CD4-positive, alpha-beta T cell (primary cell): ENCODE results near the gene KDM3B. TPM values are rescaled to one million over a fixed set of nuclear protein-coding genes. Genes with fewer than 3 reads are reported as not detected.
A peak's percentile ranks its signal among the peaks of the same experiment; 100 is the strongest.

ENCODE experiments used
- ATAC-seq: fragments of 200-7000 bp; cut with Tn5 transposase; one replicate; pipeline ENCODE4 v1.10.0; 2022; ENCODE audit warnings: mild to moderate bottlenecking; ENCODE audit not compliant: poor library complexity
- CTCF ChIA-PET: fragments of 350-600 bp; sonication (Branson Sonifier 250); formaldehyde crosslinking; loops from one replicate; lab custom pipeline; 2021; ENCODE audit warnings: antibody characterized with exemption, inconsistent platforms; lab: Charles Lee
- POLR2A ChIA-PET: fragments of 350-600 bp; sonication (Branson Sonifier 250); formaldehyde crosslinking; loops from one replicate; lab custom pipeline; 2021; ENCODE audit warnings: antibody characterized with exemption, inconsistent platforms; lab: Charles Lee
- DNase-seq, 14 experiments: peaks; one replicate each; pipeline ENCODE4 v3.0.0-alpha.2; 2013 to 2020; ENCODE audit warnings: mixed read lengths in 2 of 14
- H3K27ac ChIP-seq, 2 donors: one replicate each; pipeline versions ENCODE4 v1.5.1 to v1.7.0; 2013; ENCODE audit warnings: low read length in 2 of 2, low read depth in 1 of 2, mild to moderate bottlenecking in 1 of 2
- H3K27me3 ChIP-seq, 2 experiments: 1 replicate in 1 of 2; 2 replicates in 1 of 2; pipeline versions ENCODE4 v1.6.1 to v1.7.0; 2013; ENCODE audit warnings: low read length in 2 of 2, control low read depth in 1 of 2, mild to moderate bottlenecking in 1 of 2, moderate library complexity in 1 of 2; ENCODE audit not compliant: insufficient read depth in 2 of 2, control insufficient read depth in 1 of 2
- H3K36me3 ChIP-seq: one replicate; pipeline ENCODE4 v1.6.1; 2013; ENCODE audit warnings: low read length, control low read depth; ENCODE audit not compliant: insufficient read depth
- H3K4me1 ChIP-seq: one replicate; pipeline ENCODE4 v1.6.1; 2013; ENCODE audit warnings: low read length, control low read depth; ENCODE audit not compliant: insufficient read depth
- H3K4me3 ChIP-seq: one replicate; pipeline ENCODE4 v1.5.1; 2013; ENCODE audit warnings: mild to moderate bottlenecking, low read length, moderate library complexity
- H3K9me3 ChIP-seq, 2 experiments: 1 replicate in 1 of 2; 2 replicates in 1 of 2; pipeline versions ENCODE4 v1.6.1 to v1.7.0; 2013; ENCODE audit warnings: low read length in 2 of 2, mild to moderate bottlenecking in 2 of 2, control low read depth in 1 of 2, moderate library complexity in 1 of 2; ENCODE audit not compliant: control insufficient read depth in 1 of 2, insufficient read depth in 1 of 2
- H3K27ac Mint-ChIP-seq: one replicate; pipeline ENCODE4 v1.8.0; 2020; ENCODE audit warnings: mixed read lengths
- H3K27me3 Mint-ChIP-seq: one replicate; pipeline ENCODE4 v1.8.0; 2021; ENCODE audit warnings: mixed read lengths
- H3K36me3 Mint-ChIP-seq: one replicate; pipeline ENCODE4 v1.8.0; 2021; ENCODE audit warnings: low read depth, mixed read lengths
- H3K4me1 Mint-ChIP-seq: one replicate; pipeline ENCODE4 v1.8.0; 2021; ENCODE audit warnings: low read depth, mixed read lengths
- H3K4me3 Mint-ChIP-seq: one replicate; pipeline ENCODE4 v1.8.0; 2020; ENCODE audit warnings: mild to moderate bottlenecking, mixed read lengths
- H3K9me3 Mint-ChIP-seq: one replicate; pipeline ENCODE4 v1.8.0; 2020; ENCODE audit warnings: mixed read lengths
- CTCF ChIP-seq: fragments of 200-600 bp; IDR thresholded peaks from one replicate; pipeline ENCODE4 v1.8.0; 2022; ENCODE audit warnings: antibody characterized with exemption, mild to moderate bottlenecking
- intact Hi-C, 2 experiments: fragments of 100-400 bp; cut with DNase I in 1 of 2; cut with micrococcal nuclease in 1 of 2; formaldehyde crosslinking; loops; one replicate each; pipeline versions ENCODE4 v1.15.1 to v1.9.0; 2023 to 2025; cut with DNase I, micrococcal nuclease
- total RNA-seq, 174 experiments: library from RNA in 2 of 174; stranded (reverse) in 2 of 174; gene quantifications; one replicate each; pipeline ENCODE4 v1.2.3 and lab custom pipeline; 2021 to 2026

The KDM3B gene
- total RNA-seq, 2 experiments from 2014 or later = 59.5 to 66.0 TPM

GRCh38 chr5:138391859-138392386, 39.4 kb downstream of the KDM3B start:
- intact Hi-C loops = no loop called here
- no peak for TF ChIP-seq CTCF
- H3K9me3 Mint-ChIP-seq = no peaks in the 10 kb centered on the region
- POLR2A ChIA-PET = no interaction called here
- DNase-seq (no peak), ATAC-seq (no peak)
- Histone ChIP-seq H3K4me3 (no peak overlapping the region), H3K9me3 (no peaks in the 10 kb centered on the region), H3K4me1 (no peaks in the 10 kb centered on the region), H3K27ac (no peak overlapping the region), H3K36me3 (peaks cover 68% of the 10 kb centered on the region), H3K27me3 (no peaks in the 10 kb centered on the region)
- H3K4me3 Mint-ChIP-seq = no peak overlapping the region
- CTCF ChIA-PET = no interaction called here
- no peak overlapping the region for H3K27ac Mint-ChIP-seq
- H3K4me1 Mint-ChIP-seq = no peaks in the 10 kb centered on the region
- peaks cover 89% of the 10 kb centered on the region for H3K36me3 Mint-ChIP-seq
- no peaks in the 10 kb centered on the region for H3K27me3 Mint-ChIP-seq

- Mint-ChIP-seq H3K4me1 (peaks cover 4% of the 10 kb centered on the region), H3K4me3 (no peak overlapping the region), H3K27me3 (no peaks in the 10 kb centered on the region), H3K27ac (no peak overlapping the region), H3K36me3 (peaks cover 78% of the 10 kb centered on the region), H3K9me3 (no peaks in the 10 kb centered on the region)
- DNase-seq (no peak), ATAC-seq (no peak)
- no peaks in the 10 kb centered on the region for H3K27me3 ChIP-seq
- H3K36me3 ChIP-seq = peaks cover 69% of the 10 kb centered on the region
- no peaks in the 10 kb centered on the region for H3K9me3 ChIP-seq
- intact Hi-C loops = no loop called here
- no peak overlapping the region for H3K4me3 ChIP-seq
- no peak overlapping the region for H3K27ac ChIP-seq
- TF ChIP-seq CTCF = no peak
- CTCF ChIA-PET = interaction anchor here (2.8 kb wide), 1 partner anchor 50 kb away, joined by 11 read pairs; the partner anchor contains the start of gene KDM3B
- POLR2A ChIA-PET = no interaction called here
- H3K4me1 ChIP-seq = no peaks in the 10 kb centered on the region
These were observed 50.2 kb downstream of the KDM3B start for GRCh38 chr5:138402640-138403039.

- Mint-ChIP-seq H3K27ac (no peak overlapping the region), H3K4me1 (peaks cover 8% of the 10 kb centered on the region), H3K9me3 (no peaks in the 10 kb centered on the region), H3K36me3 (peaks cover 70% of the 10 kb centered on the region), H3K4me3 (no peak overlapping the region), H3K27me3 (no peaks in the 10 kb centered on the region)
- Histone ChIP-seq H3K4me3 (no peak overlapping the region), H3K27me3 (no peaks in the 10 kb centered on the region), H3K9me3 (no peaks in the 10 kb centered on the region), H3K36me3 (peaks cover 42% of the 10 kb centered on the region), H3K4me1 (no peaks in the 10 kb centered on the region), H3K27ac (no peak overlapping the region)
- DNase-seq (peak in 3 of 14 experiments; percentile 21 to 27 (median 27)), ATAC-seq (peak; percentile 26)
- intact Hi-C loops = no loop called here
- POLR2A ChIA-PET = no interaction called here
- CTCF ChIA-PET = interaction anchor here (1.1 kb wide), 1 partner anchor 42 kb away, joined by 4 read pairs; no protein-coding TSS in a partner anchor
- TF ChIP-seq CTCF = no peak
These were observed 55.5 kb downstream of the KDM3B start for GRCh38 chr5:138408023-138408422.
